Pulmonary artery endothelial cell (primary cell): ENCODE measurements around the gene RNASE4. TPM values are rescaled to one million over a fixed set of nuclear protein-coding genes. Genes with fewer than 3 reads are reported as not detected.
"Not testable (repeated sequence)": the region's sequence is repeated elsewhere in the genome, so short reads cannot be mapped to it uniquely, and the experiment has no call there.

Experiments
- DNase-seq: peaks from one replicate; pipeline ENCODE4 v3.0.0-alpha.2; 2011; ENCODE audit warnings: low read depth, low spot score
- total RNA-seq: library from RNA; depleted of rRNA; stranded (reverse); fragments of >200 nt; gene quantifications from 2 replicates; pipeline ENCODE4 v1.2.3, GENCODE V29; 2014

Gene RNASE4
- total RNA-seq, 1 donor from 2014 or later: 18.6 TPM

GRCh38 chr14:20698018-20698329 is 13.6 kb downstream of the RNASE4 start:
- no peak for DNase-seq

- DNase-seq: no peak
These were observed 14.6 kb downstream of the RNASE4 start for GRCh38 chr14:20698934-20699333.

GRCh38 chr14:20699931-20700330 is 15.6 kb downstream of the RNASE4 start:
- no peak for DNase-seq

- not testable (repeated sequence) for DNase-seq
These were observed 16.6 kb downstream of the RNASE4 start for GRCh38 chr14:20700965-20701364.

GRCh38 chr14:20706657-20707355 is 22.4 kb downstream of the RNASE4 start:
- no peak for DNase-seq

DNA sequence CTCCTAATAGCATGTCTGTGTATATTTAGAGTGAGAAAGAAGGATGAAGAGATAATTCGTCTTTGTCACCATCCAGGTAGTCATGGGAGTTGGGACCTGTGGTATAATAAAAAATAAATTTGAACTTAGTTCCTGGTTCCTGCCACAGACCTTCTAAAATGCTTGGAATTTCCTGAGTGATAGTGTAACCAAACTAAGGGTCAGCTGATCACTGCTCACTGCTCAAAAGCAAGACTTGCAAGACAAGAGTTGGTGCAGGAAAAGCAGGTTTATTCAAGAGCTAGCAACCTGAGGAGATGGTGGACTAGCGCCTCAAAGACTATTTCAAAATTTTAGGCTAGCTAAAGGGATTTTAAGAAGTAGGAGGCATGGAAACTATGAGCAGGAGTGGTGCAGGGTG is 23.3 kb downstream of the RNASE4 start:
- no peak for DNase-seq

GRCh38 chr14:20711261-20711660 is 26.9 kb downstream of the RNASE4 start:
- DNase-seq: no peak

DNA sequence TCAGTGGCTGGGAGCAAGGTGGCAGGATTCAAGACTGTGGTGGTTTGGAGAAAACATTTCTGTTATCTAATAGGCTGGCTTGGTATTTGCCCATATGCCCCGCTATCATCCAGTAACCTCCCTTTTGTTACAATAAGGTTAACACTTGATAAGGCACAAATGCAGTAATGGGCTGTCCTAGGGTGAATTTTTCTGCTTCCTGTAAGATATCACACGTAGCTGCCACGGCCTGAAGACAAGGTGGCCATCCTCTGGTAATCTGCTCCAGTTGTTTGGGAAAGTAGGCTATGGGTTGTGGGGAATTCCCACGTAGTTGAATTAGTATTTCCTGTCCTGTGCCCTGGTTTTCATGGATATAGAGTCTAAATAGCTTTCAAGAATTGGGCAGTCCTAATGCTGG is 27.3 kb downstream of the RNASE4 start:
- no peak for DNase-seq

DNA sequence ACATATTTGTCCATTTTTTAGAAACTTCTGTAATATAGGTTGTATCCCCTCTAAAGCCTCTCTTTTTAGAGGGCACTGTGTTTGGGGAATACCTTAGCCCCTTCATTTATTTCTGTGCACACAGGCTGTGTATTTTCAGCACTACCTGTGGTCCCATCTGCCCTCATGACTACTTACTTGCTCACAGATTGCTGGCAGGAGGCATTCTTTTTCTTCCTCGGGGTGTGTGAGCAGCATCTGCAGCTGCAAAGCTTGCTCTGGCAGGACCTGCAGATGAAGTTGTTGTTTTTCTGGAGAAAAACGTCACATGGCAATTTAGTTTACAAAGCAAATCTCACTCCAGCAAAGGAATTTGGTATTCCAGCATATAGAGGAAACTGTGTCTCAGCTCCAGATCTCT is 28.5 kb downstream of the RNASE4 start:
- DNase-seq: no peak

GRCh38 chr14:20714593-20715250 is 30.4 kb downstream of the RNASE4 start:
- DNase-seq: no peak

DNA sequence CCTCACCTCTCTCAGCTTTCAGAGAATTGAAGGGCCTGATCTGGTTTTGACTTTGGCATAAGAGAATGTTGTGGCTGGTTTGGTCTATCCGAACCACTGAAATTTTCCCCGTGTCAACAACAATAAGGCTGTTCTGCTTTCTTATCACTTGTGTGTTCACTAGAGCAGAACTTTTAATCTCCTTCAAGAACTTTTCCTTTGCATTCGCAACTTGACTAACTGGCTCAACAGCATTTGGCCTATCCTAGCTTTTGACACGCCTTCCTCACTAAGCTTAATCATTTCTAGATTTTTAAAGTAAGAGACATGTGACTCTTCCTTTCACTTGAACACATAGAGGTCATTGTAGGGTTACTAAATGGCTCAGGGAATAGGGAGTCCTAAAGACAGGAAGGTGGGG is 35.4 kb downstream of the RNASE4 start:
- DNase-seq: no peak

GRCh38 chr14:20720741-20721140 is 36.4 kb downstream of the RNASE4 start:
- DNase-seq: no peak

- DNase-seq: no peak
These were observed 37.7 kb downstream of the RNASE4 start for GRCh38 chr14:20722016-20722415.

- no peak for DNase-seq
These were observed 39.1 kb downstream of the RNASE4 start for GRCh38 chr14:20723488-20723887.

GRCh38 chr14:20726121-20726520 is 41.8 kb downstream of the RNASE4 start:
- DNase-seq: not testable (repeated sequence)

- DNase-seq: no peak
These were observed 42.2 kb downstream of the RNASE4 start for GRCh38 chr14:20726531-20726930.

DNA sequence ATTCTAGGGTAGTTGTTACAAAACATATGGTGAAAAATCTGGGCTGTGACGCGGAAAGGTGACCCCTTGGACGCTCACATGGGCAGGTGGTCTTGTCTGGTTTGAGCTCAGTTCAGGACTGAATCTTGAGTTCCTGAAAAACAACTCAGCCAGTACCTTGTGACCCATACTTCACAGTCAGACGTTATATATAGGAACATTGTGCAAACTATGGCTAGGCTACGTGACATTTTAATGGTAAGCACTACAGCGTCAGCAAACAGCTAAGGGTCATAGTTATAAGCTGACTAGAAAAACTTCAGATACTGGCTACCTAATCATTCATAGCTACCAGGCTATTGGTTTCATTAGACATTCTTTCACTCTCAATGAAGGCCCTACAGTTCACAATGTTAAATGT is 46.5 kb downstream of the RNASE4 start:
- DNase-seq: no peak

DNA sequence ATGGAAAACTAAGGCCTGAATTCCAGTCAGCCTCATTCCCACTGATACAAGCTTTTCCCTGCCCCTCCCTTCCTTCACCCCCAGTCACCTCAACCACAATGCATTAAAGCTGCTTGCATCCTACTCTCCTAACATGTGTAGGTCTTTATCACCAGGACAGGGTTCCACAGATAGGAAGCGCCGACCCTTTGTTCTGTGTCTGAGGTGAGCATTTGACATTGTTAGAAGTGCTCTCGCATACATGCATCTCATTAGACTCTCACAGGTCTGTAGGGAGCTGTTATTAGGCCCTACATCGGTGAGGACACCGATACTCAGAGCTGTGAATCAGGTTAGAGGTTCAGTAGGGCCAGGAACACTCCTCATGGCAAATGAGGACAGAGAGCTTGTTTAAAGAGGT is 48.1 kb downstream of the RNASE4 start:
- DNase-seq: no peak

- DNase-seq: no peak
These were observed 48.7 kb downstream of the RNASE4 start for GRCh38 chr14:20732979-20733635.

DNA sequence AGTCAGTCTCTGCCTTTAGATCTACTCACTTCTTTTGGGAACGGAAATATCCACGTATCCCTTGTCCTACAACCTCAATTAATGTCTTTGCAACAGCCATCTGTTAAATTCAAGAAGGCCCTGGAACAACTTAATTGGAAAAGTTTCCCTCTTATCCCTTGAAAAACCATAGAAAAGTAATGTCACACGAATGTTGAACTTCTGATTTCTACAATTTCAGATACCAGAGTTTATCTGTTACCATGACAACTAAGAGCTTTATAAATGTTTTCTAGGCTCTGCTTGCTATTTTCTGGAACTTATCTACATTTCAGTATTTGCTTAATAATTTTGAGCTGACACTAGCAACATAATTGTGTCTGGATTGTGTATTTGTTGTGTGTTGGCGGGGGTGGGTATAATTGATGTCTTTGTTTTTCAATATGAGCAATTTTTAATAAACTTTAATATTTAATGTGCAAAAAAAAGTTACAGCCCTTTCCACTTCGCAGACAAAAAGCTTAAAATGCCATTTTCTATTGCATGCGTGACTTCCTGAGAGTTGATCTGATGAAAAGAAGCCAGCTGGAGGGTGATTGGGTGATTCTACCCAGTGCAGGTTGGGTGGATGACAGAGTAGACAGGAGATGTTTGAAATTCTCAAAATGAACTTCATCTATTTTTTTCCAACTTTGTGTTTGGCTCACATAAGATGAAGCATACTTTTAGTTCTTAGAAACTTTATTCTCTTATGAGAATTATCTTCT is 49.5 kb downstream of the RNASE4 start:
- DNase-seq: no peak

GRCh38 chr14:20734430-20734806 is 50.1 kb downstream of the RNASE4 start:
- DNase-seq: no peak

- DNase-seq: not testable (repeated sequence)
These were observed 53.9 kb downstream of the RNASE4 start for GRCh38 chr14:20738292-20738691.
